Endodermal cell (in vitro differentiated cells): ENCODE measurements around the gene LAPTM5. TPM values are rescaled to one million over a fixed set of nuclear protein-coding genes. Genes with fewer than 3 reads are reported as not detected.

Experiments used
- DNase-seq: peaks from one replicate; pipeline ENCODE4 v3.0.0-alpha.2; 2017
- H3K27ac ChIP-seq: 2 replicates; pipeline ENCODE4 v1.5.1; 2013; ENCODE audit warnings: mild to moderate bottlenecking, low read depth, low read length, moderate library complexity
- H3K27me3 ChIP-seq: 2 replicates; pipeline ENCODE4 v1.6.1; 2013; ENCODE audit warnings: mild to moderate bottlenecking, low read length, moderate library complexity; ENCODE audit not compliant: insufficient read depth, control insufficient read depth, poor library complexity, severe bottlenecking
- H3K36me3 ChIP-seq: 2 replicates; pipeline ENCODE4 v1.7.0; 2013; ENCODE audit warnings: mild to moderate bottlenecking, low read length, moderate library complexity; ENCODE audit not compliant: control insufficient read depth, insufficient read depth
- H3K4me1 ChIP-seq: one replicate; pipeline ENCODE4 v1.7.0; 2013; ENCODE audit warnings: low read length; ENCODE audit not compliant: control insufficient read depth, insufficient read depth
- H3K4me3 ChIP-seq: 2 replicates; pipeline ENCODE4 v1.5.1; 2013; ENCODE audit warnings: mild to moderate bottlenecking, low read length, moderate library complexity
- H3K9ac ChIP-seq: 2 replicates; pipeline ENCODE4 v1.6.1; 2013; ENCODE audit warnings: mild to moderate bottlenecking, low read length, moderate library complexity; ENCODE audit not compliant: poor library complexity, severe bottlenecking; ENCODE audit errors: extremely low read depth
- H3K9me3 ChIP-seq: 2 replicates; pipeline ENCODE4 v1.6.1; 2013; ENCODE audit warnings: mild to moderate bottlenecking, low read length, moderate library complexity; ENCODE audit not compliant: control insufficient read depth
- H3K27ac Mint-ChIP-seq: 2 replicates; pipeline ENCODE4 v1.8.0; 2020; ENCODE audit warnings: mixed read lengths
- H3K27me3 Mint-ChIP-seq: 2 replicates; pipeline ENCODE4 v1.8.0; 2021; ENCODE audit warnings: mild to moderate bottlenecking, mixed read lengths; ENCODE audit not compliant: insufficient read depth
- H3K36me3 Mint-ChIP-seq: 2 replicates; pipeline ENCODE4 v1.8.0; 2020; ENCODE audit warnings: low read depth, mixed read lengths
- H3K4me1 Mint-ChIP-seq: 2 replicates; pipeline ENCODE4 v1.8.0; 2020; ENCODE audit warnings: mixed read lengths
- H3K4me3 Mint-ChIP-seq: 2 replicates; pipeline ENCODE4 v1.8.0; 2020; ENCODE audit warnings: mild to moderate bottlenecking, moderate library complexity, mixed read lengths
- H3K9me3 Mint-ChIP-seq: 2 replicates; pipeline ENCODE4 v1.8.0; 2020; ENCODE audit warnings: mild to moderate bottlenecking, mixed read lengths
- CTCF ChIP-seq: fragments of 200-600 bp; sonication (generic); conservative IDR thresholded peaks from 2 replicates; pipeline ENCODE4 v1.5.0; 2021; ENCODE audit warnings: antibody characterized with exemption, mild to moderate bottlenecking
- WGBS, 2 experiments: methylation state at CpG; one replicate each; pipeline versions ENCODE4 v1.1.5 to v1.1.7; 2013; ENCODE audit warnings: missing lambda C conversion rate in 2 of 2, mixed read lengths in 1 of 2; ENCODE audit not compliant: insufficient coverage in 1 of 2, insufficient read length in 1 of 2; 5-methylcytosine and 5-hydroxymethylcytosine counted together
- total RNA-seq, 2 donors: library from RNA; stranded (reverse); fragmentation: NEBNext Ultra II Directional in 1 of 2; extraction: Animal tissue kit (Norgen Biotek cat#: 25700) in 1 of 2; gene quantifications; 2 replicates in 1 of 2; 3 replicates in 1 of 2; pipeline ENCODE4 v1.2.1, GENCODE V29; 2021

LAPTM5 gene
- total RNA-seq, 2 donors from 2014 or later, result not detected

- no peaks in the 10 kb centered on the region for H3K36me3 Mint-ChIP-seq
- no peaks in the 10 kb centered on the region for H3K9me3 Mint-ChIP-seq
- Histone ChIP-seq H3K4me1 (peaks cover 9% of the 10 kb centered on the region), H3K27ac (no peak overlapping the region), H3K27me3 (no peaks in the 10 kb centered on the region), H3K36me3 (no peaks in the 10 kb centered on the region), H3K9ac (no peak overlapping the region), H3K4me3 (no peak overlapping the region), H3K9me3 (no peaks in the 10 kb centered on the region)
- no peak overlapping the region for H3K27ac Mint-ChIP-seq
- no peaks in the 10 kb centered on the region for H3K27me3 Mint-ChIP-seq
- TF ChIP-seq CTCF, result no peak
- 94% methylated on average over 5 to 9 of the region's 9 CpGs for WGBS, 2 experiments
- no peak overlapping the region for H3K4me3 Mint-ChIP-seq
- H3K4me1 Mint-ChIP-seq, result peaks cover 14% of the 10 kb centered on the region
- DNase-seq, result peak; percentile 50
Observed at GRCh38 chr1:30798389-30799232, 41.0 kb upstream of the LAPTM5 start.

GRCh38 chr1:30795026-30795425, 37.5 kb upstream of the LAPTM5 start:
- 93 to 95% methylated on average over 5 of the region's 5 CpGs for WGBS, 2 experiments
- H3K4me3 Mint-ChIP-seq, result no peak overlapping the region
- no peak for DNase-seq
- Histone ChIP-seq H3K9ac (no peak overlapping the region), H3K4me1 (peaks cover 12% of the 10 kb centered on the region), H3K27ac (no peak overlapping the region), H3K36me3 (no peaks in the 10 kb centered on the region), H3K9me3 (no peaks in the 10 kb centered on the region), H3K27me3 (no peaks in the 10 kb centered on the region), H3K4me3 (no peak overlapping the region)
- no peak overlapping the region for H3K27ac Mint-ChIP-seq
- no peak for TF ChIP-seq CTCF
- no peaks in the 10 kb centered on the region for H3K27me3 Mint-ChIP-seq
- H3K9me3 Mint-ChIP-seq, result no peaks in the 10 kb centered on the region
- H3K4me1 Mint-ChIP-seq, result peaks cover 8% of the 10 kb centered on the region
- no peaks in the 10 kb centered on the region for H3K36me3 Mint-ChIP-seq

- no peak for TF ChIP-seq CTCF
Observed at GRCh38 chr1:30794260-30794659, 36.7 kb upstream of the LAPTM5 start.

More at GRCh38 chr1:30794260-30794659, 36.7 kb upstream of the LAPTM5 start:
- Mint-ChIP-seq H3K4me3 (no peak overlapping the region), H3K27me3 (no peaks in the 10 kb centered on the region), H3K9me3 (no peaks in the 10 kb centered on the region), H3K4me1 (peaks cover 7% of the 10 kb centered on the region), H3K27ac (no peak overlapping the region), H3K36me3 (no peaks in the 10 kb centered on the region)
- no peak overlapping the region for H3K27ac ChIP-seq
- H3K27me3 ChIP-seq, result no peaks in the 10 kb centered on the region
- no peak overlapping the region for H3K4me3 ChIP-seq
- H3K9me3 ChIP-seq, result no peaks in the 10 kb centered on the region
- no peak for DNase-seq
- no peak overlapping the region for H3K9ac ChIP-seq
- H3K36me3 ChIP-seq, result no peaks in the 10 kb centered on the region
- 91 to 93% methylated on average over 2 to 4 of the region's 4 CpGs for WGBS, 2 experiments
- H3K4me1 ChIP-seq, result peaks cover 11% of the 10 kb centered on the region
